Keratinocyte (primary cell): Measurements from ENCODE around the gene LIMS4.
"Not testable (repeated sequence)": the region's sequence is repeated elsewhere in the genome, so short reads cannot be mapped to it uniquely, and the experiment has no call there.

Source experiments
- EZH2 ChIP-seq: IDR thresholded peaks from one replicate; pipeline ENCODE4 v1.6.1; 2012; ENCODE audit warnings: inconsistent platforms, mild to moderate bottlenecking, low read length, moderate library complexity
- TF ChIP-seq, protein P1 (sequence below), 3 experiments: IDR thresholded peaks in 1 of 3; conservative IDR thresholded peaks in 1 of 3; optimal IDR thresholded peaks in 1 of 3; 2 replicates in 2 of 3; 3 replicates in 1 of 3; pipeline versions ENCODE3 to v1.5.1; 2011; ENCODE audit warnings: low read length in 3 of 3, mild to moderate bottlenecking in 3 of 3, moderate library complexity in 2 of 3, control low read depth in 1 of 3, inconsistent platforms in 1 of 3; ENCODE audit not compliant: insufficient read depth in 2 of 3; ENCODE audit errors: extremely low read depth in 1 of 3

- TF ChIP-seq, protein P1, sequence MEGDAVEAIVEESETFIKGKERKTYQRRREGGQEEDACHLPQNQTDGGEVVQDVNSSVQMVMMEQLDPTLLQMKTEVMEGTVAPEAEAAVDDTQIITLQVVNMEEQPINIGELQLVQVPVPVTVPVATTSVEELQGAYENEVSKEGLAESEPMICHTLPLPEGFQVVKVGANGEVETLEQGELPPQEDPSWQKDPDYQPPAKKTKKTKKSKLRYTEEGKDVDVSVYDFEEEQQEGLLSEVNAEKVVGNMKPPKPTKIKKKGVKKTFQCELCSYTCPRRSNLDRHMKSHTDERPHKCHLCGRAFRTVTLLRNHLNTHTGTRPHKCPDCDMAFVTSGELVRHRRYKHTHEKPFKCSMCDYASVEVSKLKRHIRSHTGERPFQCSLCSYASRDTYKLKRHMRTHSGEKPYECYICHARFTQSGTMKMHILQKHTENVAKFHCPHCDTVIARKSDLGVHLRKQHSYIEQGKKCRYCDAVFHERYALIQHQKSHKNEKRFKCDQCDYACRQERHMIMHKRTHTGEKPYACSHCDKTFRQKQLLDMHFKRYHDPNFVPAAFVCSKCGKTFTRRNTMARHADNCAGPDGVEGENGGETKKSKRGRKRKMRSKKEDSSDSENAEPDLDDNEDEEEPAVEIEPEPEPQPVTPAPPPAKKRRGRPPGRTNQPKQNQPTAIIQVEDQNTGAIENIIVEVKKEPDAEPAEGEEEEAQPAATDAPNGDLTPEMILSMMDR (optimal IDR thresholded peaks at IDR 0.05 in 1 of 3, IDR thresholded peaks at IDR 0.05 in 1 of 3, conservative IDR thresholded peaks at IDR 0.05 in 1 of 3; ENCODE audit: extremely low read depth in 1 of 3, insufficient read depth in 2 of 3, low read length in 3 of 3), result not testable (repeated sequence)
- TF ChIP-seq EZH2, result not testable (repeated sequence)
These were observed 48.2 kb downstream of the LIMS4 start for GRCh38 chr2:110424421-110424820.
